Stimulated activated CD4-positive, alpha-beta T cell treated with anti-CD3 and anti-CD28 coated beads, Interleukin-4, amount 100 ng/mL, for 4 hours (primary cell): ENCODE data around the gene PEX12.
"Not testable (repeated sequence)": the region's sequence is repeated elsewhere in the genome, so short reads cannot be mapped to it uniquely, and the experiment has no call there.

Experiments used
- DNase-seq, 2 experiments: peaks; one replicate each; pipeline ENCODE4 v3.0.0-alpha.2; 2020

Gene PEX12

DNA sequence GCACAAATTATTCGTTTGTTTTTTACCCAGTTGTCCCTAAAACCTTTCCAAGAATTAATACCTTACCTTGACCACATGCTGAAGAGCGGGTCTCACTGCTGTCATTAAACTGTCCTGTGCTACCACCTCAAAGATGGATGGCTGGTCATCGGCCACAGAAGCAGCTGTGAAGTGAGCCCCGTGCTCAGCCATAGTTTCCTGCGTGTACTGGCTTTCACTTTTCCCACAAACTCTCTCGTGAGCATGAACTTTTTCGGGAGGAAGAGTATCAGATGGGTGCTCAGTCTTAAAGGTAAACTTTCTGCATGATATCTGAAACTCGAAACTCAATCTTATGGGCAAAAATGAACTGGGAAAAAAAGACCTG, 558 bp downstream of the PEX12 start:
- DNase-seq: no peak

GRCh38 chr17:35575759-35576158, 2.6 kb downstream of the PEX12 start:
- no peak for DNase-seq

DNA sequence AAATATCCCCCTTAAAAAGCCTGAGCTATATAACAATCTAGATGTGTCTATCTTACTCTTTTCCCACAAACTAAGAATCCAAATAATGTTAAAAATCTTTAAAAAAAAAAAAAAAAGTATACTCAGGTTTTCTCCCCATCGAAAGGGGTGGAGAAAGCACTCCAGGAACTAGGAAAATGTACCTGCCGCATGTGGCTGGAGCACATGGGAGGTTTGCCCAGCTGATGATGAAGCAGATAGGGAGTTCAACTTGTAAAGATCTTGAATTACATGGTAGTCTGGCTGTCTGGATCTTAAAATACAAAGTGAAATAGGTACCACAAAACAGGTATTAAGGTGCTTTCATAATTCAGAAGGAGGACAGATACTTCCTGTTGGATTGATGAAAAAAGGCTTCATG, 9.0 kb downstream of the PEX12 start:
- no peak for DNase-seq

DNA sequence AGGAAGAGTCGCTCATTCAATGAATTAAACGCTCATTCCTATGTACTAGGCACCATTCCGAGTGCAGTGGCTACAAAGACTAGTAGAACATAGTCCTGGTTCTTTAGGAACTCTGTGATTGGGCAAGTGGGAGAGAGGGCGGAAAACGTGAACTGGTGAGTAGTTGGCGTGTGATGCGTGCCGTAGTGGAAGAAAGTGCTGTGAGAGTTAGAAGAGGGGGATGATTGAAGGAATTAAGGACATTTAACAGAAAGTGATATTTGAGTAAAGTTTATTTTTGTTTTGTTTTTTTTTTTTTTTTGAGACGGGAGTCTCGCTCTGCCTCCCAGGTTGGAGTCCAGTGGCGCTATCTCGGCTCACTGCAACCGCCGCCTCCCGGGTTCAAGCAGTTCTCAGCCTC, 9.8 kb downstream of the PEX12 start:
- DNase-seq: peak; percentile 31 to 58

DNA sequence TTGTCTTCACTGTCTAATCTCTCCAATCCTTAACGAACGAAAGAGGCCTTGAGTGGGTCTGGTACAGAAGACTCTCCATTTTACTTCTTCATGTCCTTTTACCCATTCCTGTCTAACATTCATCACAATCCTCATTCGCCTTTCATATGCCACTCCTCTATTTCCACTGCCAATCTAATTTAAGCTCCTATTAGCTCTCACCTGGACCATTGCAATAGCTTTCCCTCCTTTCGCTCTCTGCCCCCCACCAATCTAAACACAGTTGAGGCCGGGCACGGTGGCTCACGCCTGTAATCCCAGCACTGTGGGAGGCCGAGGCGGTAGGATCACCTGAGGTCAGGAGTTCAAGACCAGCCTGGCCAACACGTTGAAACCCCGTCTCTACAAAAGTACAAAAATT, 11.4 kb downstream of the PEX12 start:
- DNase-seq: no peak

GRCh38 chr17:35563181-35563580, 15.2 kb downstream of the PEX12 start:
- DNase-seq: not testable (repeated sequence)

GRCh38 chr17:35560703-35561102, 17.7 kb downstream of the PEX12 start, which contains the start of gene SLFN14:
SLFN14 (minus strand) TSS chr17:35560819; CDS start chr17:35558062, 2,757 bp downstream.
- no peak for DNase-seq

GRCh38 chr17:35559495-35560210, 18.7 kb downstream of the PEX12 start:
- no peak for DNase-seq

- no peak for DNase-seq
Measured at GRCh38 chr17:35557353-35557752, 21.0 kb downstream of the PEX12 start.

DNA sequence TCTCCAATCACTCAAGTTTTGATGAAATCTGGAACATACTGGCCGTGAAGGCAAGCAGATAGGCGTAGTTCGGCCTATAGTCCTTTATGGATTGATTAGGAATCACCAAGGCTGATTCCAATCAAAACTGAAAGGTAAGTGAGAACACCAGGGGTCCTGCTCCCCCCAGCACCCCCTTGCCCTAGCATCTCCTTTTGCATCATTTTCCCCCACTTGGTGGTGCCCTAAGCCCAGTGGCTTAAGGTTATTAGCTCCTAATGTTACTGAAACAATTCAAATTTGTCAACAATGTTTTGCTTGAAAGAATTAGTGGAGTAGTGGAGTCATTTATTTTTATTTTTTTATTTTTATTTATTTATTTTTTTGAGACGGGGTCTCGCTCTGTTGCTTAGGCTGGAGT, 22.7 kb downstream of the PEX12 start:
- no peak for DNase-seq

- no peak for DNase-seq
Measured at GRCh38 chr17:35554668-35555067, 23.7 kb downstream of the PEX12 start.

- DNase-seq: no peak
Measured at GRCh38 chr17:35553310-35553709, 25.1 kb downstream of the PEX12 start.

- DNase-seq: no peak
Measured at GRCh38 chr17:35548978-35549377, 29.4 kb downstream of the PEX12 start.

DNA sequence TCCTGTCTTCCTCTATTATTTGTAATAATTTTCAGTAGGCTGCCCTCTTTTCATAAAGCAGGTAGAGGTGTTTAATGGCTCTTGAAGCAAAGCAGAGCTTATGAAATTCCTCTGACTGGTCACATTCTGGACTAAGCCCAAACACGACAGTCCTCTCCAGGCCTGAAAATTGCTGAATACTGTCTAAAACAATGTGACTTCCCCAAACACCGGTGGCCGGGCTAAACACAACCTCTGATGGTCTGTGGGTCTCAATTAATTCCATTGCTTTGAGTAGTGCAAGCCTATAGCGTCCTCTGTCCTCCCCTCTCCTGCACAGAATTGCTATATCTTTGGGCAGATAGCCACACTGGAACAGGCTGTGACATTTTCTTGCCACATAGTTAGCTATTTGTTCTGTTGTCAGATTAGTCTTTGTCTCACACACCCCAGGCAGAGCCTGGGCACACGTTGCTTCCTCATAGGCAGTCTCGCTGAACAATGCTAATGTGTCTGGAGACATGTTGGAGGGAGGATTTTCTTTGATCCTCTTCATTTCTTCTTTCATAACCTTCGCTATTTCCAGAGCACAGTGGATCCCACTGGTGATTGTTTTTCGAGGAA, 30.1 kb downstream of the PEX12 start:
- DNase-seq: no peak

DNA sequence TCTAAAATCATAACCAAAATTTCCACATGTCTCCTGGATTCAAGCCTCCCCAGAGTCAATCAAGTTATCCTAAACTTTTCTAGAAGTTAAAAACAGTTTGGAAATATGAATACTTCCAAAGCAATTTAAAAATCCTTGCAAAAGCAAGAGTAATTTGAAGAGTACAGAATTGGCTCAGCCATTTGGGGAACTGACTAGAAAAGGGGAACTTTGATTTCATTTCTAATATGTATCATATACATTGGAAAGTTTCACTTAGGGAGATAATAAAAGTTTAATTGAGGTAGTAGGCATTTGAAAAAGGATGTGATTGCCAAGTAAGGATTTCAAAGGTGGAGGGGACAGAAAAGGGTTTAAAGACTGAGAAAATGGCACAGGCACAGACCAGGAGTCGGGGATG, 31.9 kb downstream of the PEX12 start:
- no peak for DNase-seq

DNA sequence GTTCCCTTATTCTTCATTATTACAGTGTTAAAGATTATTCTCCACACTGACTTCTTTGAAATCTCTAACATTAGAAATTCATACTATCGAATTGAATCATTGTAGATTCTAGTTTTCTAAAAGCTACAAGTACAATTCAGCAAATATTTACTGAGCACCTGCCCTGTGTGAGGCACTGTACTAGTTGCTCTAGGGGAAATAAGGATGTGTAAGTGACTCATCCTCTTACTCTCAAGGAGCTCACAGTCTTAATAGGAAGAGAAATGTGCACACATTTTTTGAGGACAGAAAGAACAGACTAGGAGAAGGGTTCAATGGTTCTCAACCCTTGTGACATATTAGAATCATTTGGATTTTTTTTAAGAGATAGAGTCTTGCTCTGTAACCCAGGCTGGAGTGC, 33.2 kb downstream of the PEX12 start:
- no peak for DNase-seq

DNA sequence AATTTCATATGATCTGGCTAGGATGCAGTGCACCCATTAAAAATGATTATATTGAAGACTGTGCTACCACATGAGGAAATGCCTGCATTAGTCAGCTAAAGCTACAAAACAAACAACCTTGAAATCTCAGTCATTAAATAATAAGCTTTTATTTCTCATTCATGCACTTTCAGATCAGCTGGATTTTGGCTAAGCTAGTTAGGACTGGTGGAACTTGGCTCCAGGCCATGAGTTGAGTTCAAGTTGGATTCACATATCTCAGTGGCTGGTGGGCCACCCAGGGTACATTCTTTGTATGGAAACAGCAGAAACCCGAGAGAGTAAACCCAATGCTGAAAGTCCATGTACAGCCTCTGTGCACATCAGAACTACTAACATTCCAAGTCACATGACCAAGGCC, 34.5 kb downstream of the PEX12 start:
- DNase-seq: no peak

GRCh38 chr17:35542990-35543389, 35.4 kb downstream of the PEX12 start:
- no peak for DNase-seq

DNA sequence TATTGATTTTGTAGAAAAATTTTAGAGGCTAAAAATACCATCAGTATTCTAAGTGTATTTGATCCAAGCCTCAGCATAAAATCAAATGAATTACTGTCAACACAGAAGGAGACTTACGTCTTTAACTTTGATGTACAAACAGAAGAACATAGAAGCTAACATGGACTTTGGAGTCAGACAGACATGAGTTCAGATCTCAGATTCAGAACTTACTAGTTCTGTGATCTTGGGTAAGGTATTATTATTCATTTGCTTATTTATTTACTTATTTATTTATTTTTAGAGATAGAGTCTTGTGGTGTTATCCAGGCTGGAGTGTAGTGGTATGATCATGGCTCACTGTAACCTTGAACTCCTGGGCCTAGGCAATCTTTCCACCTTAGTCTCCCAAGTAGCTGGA, 36.9 kb downstream of the PEX12 start:
- no peak for DNase-seq

- DNase-seq: peak; percentile 30 to 45
Measured at GRCh38 chr17:35540589-35541404, 37.6 kb downstream of the PEX12 start.

- DNase-seq: no peak
Measured at GRCh38 chr17:35539659-35540026, 38.7 kb downstream of the PEX12 start.

GRCh38 chr17:35537601-35538141, 40.7 kb downstream of the PEX12 start, which contains the start of gene SLFN12L:
SLFN12L (minus strand) TSS chr17:35537678; CDS start chr17:35522364, 15,314 bp downstream.
- DNase-seq: peak in 1 of 2 experiments; percentile 38

GRCh38 chr17:35536664-35537171, 41.7 kb downstream of the PEX12 start:
- peak in 1 of 2 experiments; percentile 27 for DNase-seq
